IPS DF 6.9 (cell line): ENCODE data around the gene CTDSPL.

ENCODE experiments used
- DNase-seq: peaks from one replicate; pipeline ENCODE4 v3.0.0-alpha.2; 2013; ENCODE audit warnings: low read depth, low spot score
- H3K27ac ChIP-seq: one replicate; pipeline ENCODE4 v1.5.1; 2013; ENCODE audit warnings: low read length, control low read depth
- H3K27me3 ChIP-seq: 2 replicates; pipeline ENCODE4 v1.6.1; 2013; ENCODE audit warnings: mild to moderate bottlenecking, low read length; ENCODE audit not compliant: control insufficient read depth, insufficient read depth
- H3K36me3 ChIP-seq: 2 replicates; pipeline ENCODE4 v1.6.1; 2013; ENCODE audit warnings: low read length; ENCODE audit not compliant: control insufficient read depth, insufficient read depth
- H3K4me1 ChIP-seq: 2 replicates; pipeline ENCODE4 v1.6.1; 2013; ENCODE audit warnings: low read length; ENCODE audit not compliant: control insufficient read depth, insufficient read depth
- H3K4me3 ChIP-seq: 2 replicates; pipeline ENCODE4 v1.5.1; 2013; ENCODE audit warnings: mild to moderate bottlenecking, low read length
- H3K9me3 ChIP-seq: 2 replicates; pipeline ENCODE4 v1.6.1; 2013; ENCODE audit warnings: low read length, inconsistent platforms; ENCODE audit not compliant: control insufficient read depth, insufficient read depth
- WGBS: extraction: QIAGEN DNeasy Blood & Tissue Kit; methylation state at CpG from one replicate; pipeline ENCODE4 v1.1.7; 2013; ENCODE audit warnings: mixed read lengths, missing lambda C conversion rate; ENCODE audit not compliant: insufficient read length, insufficient coverage; 5-methylcytosine and 5-hydroxymethylcytosine counted together

The CTDSPL gene

DNA sequence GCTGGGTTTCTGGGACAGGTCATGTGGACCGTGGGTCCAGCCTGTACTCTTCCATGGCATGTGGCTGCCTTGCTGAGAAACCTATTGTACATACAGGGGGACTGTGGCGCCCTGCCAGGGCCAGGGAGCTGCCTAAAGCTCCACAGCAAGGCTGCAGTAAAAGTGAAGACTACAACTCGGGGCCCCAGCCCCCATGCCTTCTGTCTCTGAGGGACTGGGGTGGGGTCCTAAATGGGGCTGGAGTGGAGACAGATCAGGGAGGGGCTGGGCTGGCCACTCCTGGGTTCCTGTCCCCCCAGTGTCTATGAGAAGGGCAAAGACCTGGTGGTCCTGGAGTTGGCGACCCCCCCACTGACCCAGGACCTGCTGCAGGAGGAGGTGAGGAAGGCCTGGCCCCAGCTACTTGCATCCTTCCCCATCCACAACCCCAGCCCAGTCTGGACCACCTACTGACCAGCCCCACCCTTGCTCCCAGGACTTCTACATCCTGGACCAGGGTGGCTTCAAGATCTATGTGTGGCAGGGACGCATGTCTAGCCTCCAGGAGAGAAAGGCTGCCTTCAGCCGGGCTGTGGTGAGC, 136.2 kb downstream of the CTDSPL start:
- no peaks in the 10 kb centered on the region for H3K27me3 ChIP-seq
- no peak overlapping the region for H3K4me3 ChIP-seq
- WGBS = no CpG with 5 or more reads among the region's 6 CpGs
- peaks cover 6% of the 10 kb centered on the region for H3K4me1 ChIP-seq
- no peak overlapping the region for H3K27ac ChIP-seq
- H3K9me3 ChIP-seq = no peaks in the 10 kb centered on the region
- no peak for DNase-seq
- H3K36me3 ChIP-seq = no peaks in the 10 kb centered on the region

DNA sequence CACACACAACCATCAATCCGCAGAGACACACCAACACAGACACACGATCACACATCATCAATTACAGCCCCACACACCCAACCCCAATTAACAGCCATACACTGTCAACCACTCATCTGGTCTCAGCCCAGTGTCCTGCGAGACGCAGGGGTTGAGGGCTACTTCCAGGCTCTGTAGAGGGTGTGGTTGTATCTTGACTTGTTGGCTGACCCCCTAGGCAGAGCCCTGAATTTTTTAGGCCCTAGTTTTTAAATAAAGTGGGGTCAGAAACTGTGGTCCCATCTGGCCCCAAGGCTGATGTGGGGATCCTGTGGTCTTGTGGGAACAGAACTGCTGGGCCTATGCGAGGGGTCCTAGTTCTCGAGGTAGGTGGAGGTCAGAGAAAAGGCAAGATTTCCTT, 138.2 kb downstream of the CTDSPL start:
- no peak for DNase-seq

DNA sequence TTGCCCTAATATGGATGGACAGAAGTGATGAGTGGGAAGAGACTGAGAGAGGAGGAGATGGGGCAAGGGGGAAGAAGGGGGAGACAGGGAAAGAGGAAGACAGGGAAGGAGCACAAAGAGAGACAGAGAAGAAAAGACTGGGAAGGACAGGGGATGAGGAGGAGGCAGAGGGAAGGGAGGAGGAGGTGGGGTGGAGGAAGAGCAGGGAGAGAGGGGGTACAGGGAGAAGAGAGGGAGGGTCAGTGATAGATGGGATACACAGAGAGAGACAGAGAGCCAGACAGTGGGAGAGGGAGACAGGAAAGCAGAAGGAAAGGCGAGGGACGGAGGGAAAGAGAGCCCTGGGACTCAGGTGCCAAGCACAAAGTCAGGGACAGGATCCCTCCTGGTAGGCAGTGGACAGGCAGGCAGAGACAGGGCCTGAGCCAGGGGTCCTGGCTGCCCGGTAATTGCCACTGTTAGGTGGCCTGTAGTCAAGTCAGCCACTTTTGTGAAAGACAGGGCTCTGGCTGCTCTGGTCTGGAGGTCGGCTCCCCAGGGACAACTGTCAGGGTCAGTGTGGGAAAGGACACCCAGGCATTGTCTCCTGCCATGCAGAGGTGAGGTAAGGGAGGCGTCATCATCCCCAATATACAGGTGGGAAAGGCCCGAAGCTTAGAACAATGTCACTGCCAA, 138.7 kb downstream of the CTDSPL start:
- WGBS = no CpG with 5 or more reads among the region's 6 CpGs
- Histone ChIP-seq H3K36me3 (no peaks in the 10 kb centered on the region), H3K27me3 (no peaks in the 10 kb centered on the region), H3K4me1 (peaks cover 6% of the 10 kb centered on the region), H3K27ac (no peak overlapping the region), H3K4me3 (no peak overlapping the region), H3K9me3 (no peaks in the 10 kb centered on the region)
- DNase-seq = no peak

More for the DNA sequence above, 138.2 kb downstream of the CTDSPL start:
- no peaks in the 10 kb centered on the region for H3K36me3 ChIP-seq
- H3K27ac ChIP-seq = no peak overlapping the region
- H3K4me1 ChIP-seq = peaks cover 6% of the 10 kb centered on the region
- H3K27me3 ChIP-seq = no peaks in the 10 kb centered on the region
- WGBS = no CpG with 5 or more reads among the region's 6 CpGs
- no peak overlapping the region for H3K4me3 ChIP-seq
- no peaks in the 10 kb centered on the region for H3K9me3 ChIP-seq

DNA sequence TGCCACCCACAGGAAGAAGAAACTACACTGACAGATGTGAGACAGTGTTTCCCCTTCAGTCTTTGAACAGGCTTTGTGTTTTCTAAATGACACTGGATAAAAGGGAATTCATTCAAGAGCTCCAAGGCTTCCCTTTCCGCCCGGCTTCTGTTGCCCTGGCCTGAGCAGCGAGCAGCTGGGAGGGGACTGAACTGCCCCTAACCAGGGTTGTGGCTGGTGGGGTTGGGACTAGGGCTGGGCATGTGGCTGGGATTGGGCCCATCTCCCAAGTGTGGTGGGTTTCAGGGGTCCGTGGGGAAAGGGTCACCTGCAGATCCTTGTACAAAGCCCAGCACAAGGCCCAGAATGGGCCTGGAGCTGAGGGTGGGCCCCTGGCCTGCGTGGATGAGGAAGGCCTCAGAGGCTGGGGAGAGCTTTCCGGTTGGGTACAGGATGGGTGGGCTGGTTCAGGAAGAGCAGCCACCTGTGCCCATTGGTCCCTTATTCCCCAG, 139.3 kb downstream of the CTDSPL start:
- DNase-seq = no peak
- Histone ChIP-seq H3K36me3 (no peaks in the 10 kb centered on the region), H3K4me1 (peaks cover 6% of the 10 kb centered on the region), H3K27ac (no peak overlapping the region), H3K27me3 (no peaks in the 10 kb centered on the region), H3K9me3 (no peaks in the 10 kb centered on the region), H3K4me3 (no peak overlapping the region)
- WGBS = no CpG with 5 or more reads among the region's 6 CpGs

DNA sequence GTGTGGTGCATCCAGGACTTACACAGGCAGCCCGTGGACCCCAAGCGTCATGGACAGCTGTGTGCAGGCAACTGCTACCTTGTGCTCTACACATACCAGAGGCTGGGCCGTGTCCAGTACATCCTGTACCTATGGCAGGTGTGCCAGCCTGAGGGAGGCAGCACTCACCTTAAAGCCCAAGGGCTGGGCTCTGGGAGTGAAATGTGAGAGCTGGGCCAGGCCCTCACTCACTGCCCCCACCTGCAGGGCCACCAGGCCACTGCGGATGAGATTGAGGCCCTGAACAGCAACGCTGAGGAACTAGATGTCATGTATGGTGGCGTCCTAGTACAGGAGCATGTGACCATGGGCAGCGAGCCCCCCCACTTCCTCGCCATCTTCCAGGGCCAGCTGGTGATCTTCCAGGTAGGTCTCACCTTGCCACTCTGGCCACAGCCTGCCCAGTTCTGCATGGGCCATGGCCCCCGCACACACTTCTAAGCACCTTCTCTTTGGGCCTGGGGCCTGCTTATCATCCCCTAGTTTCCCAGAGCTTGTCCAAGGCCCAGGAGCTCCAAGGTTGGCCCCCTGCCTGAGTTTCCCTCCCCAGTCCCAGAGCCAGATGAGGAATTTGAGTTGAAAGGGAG, 139.9 kb downstream of the CTDSPL start:
- Histone ChIP-seq H3K9me3 (no peaks in the 10 kb centered on the region), H3K36me3 (no peaks in the 10 kb centered on the region), H3K27me3 (no peaks in the 10 kb centered on the region), H3K4me1 (peaks cover 6% of the 10 kb centered on the region), H3K27ac (no peak overlapping the region), H3K4me3 (no peak overlapping the region)
- no CpG with 5 or more reads among the region's 9 CpGs for WGBS
- DNase-seq = no peak

DNA sequence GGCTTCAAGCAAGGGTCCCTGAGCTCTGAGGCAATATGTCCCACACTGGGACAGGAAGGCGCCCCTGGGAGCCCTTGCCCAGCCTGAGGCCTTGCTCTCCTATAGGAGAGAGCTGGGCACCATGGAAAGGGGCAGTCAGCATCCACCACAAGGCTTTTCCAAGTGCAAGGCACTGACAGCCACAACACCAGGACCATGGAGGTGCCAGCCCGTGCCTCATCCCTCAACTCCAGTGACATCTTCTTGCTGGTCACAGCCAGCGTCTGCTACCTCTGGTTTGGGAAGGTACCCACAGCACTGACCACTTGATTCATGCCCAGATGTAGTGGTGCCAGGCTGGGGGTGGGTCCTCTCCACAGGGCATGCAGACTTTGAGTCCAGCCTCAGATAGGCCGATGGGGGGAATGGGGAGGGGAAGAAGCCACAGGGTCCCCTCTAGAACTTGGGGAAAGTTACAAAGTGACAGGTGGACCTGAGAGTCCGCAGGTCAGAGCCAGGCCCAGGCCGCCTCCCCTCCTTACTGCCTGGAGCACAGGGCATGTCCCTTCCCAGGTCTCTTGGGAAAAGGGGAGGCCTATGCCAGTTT, 140.7 kb downstream of the CTDSPL start:
- H3K27ac ChIP-seq = no peak overlapping the region
- WGBS = no CpG with 5 or more reads among the region's 6 CpGs
- DNase-seq = no peak
- peaks cover 6% of the 10 kb centered on the region for H3K4me1 ChIP-seq
- no peaks in the 10 kb centered on the region for H3K36me3 ChIP-seq
- no peaks in the 10 kb centered on the region for H3K27me3 ChIP-seq
- H3K4me3 ChIP-seq = no peak overlapping the region
- no peaks in the 10 kb centered on the region for H3K9me3 ChIP-seq

DNA sequence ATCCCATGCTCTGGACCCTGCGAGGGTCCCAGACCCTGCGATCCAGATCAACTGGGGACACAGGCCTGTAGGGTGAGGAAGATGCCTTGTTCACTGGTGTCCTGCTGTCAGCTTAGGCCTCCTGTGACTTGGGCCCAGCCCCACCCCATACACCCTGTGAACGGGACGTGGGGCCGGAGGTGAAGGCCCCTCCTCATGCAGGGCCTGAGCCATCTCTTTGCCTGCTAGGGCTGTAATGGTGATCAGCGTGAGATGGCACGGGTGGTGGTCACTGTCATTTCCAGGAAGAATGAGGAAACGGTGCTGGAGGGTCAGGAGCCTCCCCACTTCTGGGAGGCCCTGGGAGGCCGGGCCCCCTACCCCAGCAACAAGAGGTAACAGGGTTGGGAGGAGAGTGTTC, 141.3 kb downstream of the CTDSPL start:
- Histone ChIP-seq H3K27ac (no peak overlapping the region), H3K4me3 (no peak overlapping the region), H3K4me1 (peaks cover 6% of the 10 kb centered on the region), H3K36me3 (0 out of 2 replicates have a peak, but pooled peaks cover 2% of the 10 kb centered on the region), H3K9me3 (no peaks in the 10 kb centered on the region), H3K27me3 (no peaks in the 10 kb centered on the region)
- no peak for DNase-seq
- no CpG with 5 or more reads among the region's 9 CpGs for WGBS

DNA sequence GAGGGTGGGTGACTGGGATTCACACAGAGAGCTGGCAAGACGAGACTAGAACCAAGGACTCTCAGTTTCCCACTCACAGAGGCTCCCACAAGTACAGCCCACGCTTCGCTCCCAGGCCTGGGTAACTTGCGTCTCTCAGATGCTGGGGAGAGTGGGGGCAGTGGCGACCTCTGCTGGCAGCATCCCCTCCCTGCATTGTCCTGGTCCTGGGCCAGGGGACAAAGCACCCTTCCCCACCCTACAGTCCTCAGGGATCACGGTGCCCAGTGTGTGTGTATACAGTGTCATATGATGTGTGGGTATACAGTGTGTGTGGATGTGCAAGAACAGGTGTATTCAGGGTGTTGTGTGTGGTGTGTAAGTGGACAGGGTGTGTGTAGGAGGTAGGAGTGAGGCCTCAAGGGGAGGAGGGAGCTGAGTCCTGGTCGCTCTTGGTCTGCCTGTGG, 141.7 kb downstream of the CTDSPL start:
- Histone ChIP-seq H3K4me3 (no peak overlapping the region), H3K36me3 (0 out of 2 replicates have a peak, but pooled peaks cover 5% of the 10 kb centered on the region), H3K27me3 (no peaks in the 10 kb centered on the region), H3K4me1 (peaks cover 3% of the 10 kb centered on the region; the same call in 1 of the 2 replicates), H3K27ac (no peak overlapping the region), H3K9me3 (no peaks in the 10 kb centered on the region)
- DNase-seq = no peak
- no CpG with 5 or more reads among the region's 7 CpGs for WGBS

DNA sequence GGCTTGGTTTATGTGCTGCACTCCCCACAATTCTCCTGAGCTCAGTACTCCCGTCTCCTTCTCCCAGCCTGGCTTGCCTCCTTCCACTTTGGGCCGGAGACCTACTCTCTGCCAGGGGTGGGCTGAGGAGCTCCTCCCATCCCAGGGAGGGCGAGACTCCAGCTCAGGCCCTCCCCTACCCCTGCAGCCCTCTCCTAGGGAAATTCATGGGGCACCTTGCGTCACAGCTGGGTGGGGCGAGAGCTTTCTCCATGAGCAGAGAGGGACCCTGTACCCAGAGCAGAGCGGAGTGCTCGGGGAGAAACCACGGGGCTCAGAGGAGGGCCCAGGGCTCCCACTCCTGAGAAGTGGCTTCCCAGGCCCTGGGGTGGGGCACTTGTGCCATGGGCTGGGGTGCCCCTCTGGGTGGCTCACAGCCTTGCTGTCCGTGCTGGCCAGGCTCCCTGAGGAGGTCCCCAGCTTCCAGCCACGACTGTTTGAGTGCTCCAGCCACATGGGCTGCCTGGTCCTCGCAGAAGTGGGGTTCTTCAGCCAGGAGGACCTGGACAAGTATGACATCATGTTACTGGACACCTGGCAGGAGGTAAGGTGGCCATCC, 142.2 kb downstream of the CTDSPL start:
- no peak for DNase-seq
- no CpG with 5 or more reads among the region's 11 CpGs for WGBS
- H3K27ac ChIP-seq = no peak overlapping the region
- no peaks in the 10 kb centered on the region for H3K9me3 ChIP-seq
- no peaks in the 10 kb centered on the region for H3K4me1 ChIP-seq
- 0 out of 2 replicates have a peak, but pooled peaks cover 5% of the 10 kb centered on the region for H3K36me3 ChIP-seq
- no peaks in the 10 kb centered on the region for H3K27me3 ChIP-seq
- no peak overlapping the region for H3K4me3 ChIP-seq

DNA sequence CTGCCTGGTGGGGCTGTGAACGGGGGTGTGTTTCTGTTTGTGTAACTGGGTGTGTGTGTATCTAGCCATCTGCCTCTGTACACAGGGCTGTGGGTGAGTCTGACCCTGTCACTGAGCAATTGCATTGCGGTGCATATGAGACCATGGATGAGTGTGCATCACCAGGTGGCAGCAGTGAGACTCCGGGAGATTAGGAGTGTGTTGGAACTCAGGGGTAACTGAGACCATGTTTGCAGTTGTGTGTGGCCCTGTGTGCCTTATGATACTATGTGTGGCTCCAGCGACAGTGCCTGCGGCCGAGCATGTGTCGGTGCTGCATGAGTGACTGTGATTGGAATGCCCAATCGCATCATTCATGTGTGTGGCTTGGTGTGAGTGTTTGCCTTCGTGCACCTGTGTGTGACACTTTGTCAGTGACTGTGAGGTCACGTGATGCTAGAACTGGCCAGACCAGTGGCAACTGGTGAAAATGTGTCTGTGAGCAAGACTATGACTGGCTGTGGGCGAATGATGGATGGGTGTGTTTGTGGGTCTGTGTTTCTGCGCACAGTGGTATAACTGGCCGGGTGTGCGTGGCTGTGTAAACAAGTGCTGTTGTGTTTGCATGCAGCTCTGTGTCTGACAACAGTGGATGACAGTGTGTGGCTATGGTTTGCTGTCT, 142.9 kb downstream of the CTDSPL start:
- no peaks in the 10 kb centered on the region for H3K9me3 ChIP-seq
- H3K4me3 ChIP-seq = no peak overlapping the region
- no peak overlapping the region for H3K27ac ChIP-seq
- H3K36me3 ChIP-seq = 0 out of 2 replicates have a peak, but pooled peaks cover 5% of the 10 kb centered on the region
- no peaks in the 10 kb centered on the region for H3K27me3 ChIP-seq
- no CpG with 5 or more reads among the region's 14 CpGs for WGBS
- H3K4me1 ChIP-seq = no peaks in the 10 kb centered on the region
- no peak for DNase-seq
